Liver (tissue), 9 donors: Measurements from ENCODE around the gene SLC8A1. TPM values are rescaled to one million over a fixed set of nuclear protein-coding genes. Genes with fewer than 3 reads are reported as not detected.

ENCODE experiments used
- DNase-seq: peaks from one replicate; pipeline ENCODE4 v3.0.0-alpha.2; 2017; ENCODE audit warnings: low spot score
- H3K27ac ChIP-seq, 2 donors: one replicate each; pipeline ENCODE4 v1.7.0; 2013; ENCODE audit warnings: inconsistent platforms in 2 of 2, low read length in 2 of 2, control low read depth in 1 of 2, low read depth in 1 of 2, mild to moderate bottlenecking in 1 of 2
- H3K27me3 ChIP-seq, 4 donors: one replicate each; pipeline versions ENCODE4 v1.6.1 to v1.7.0; 2013; ENCODE audit warnings: low read length in 3 of 4, inconsistent platforms in 1 of 4, mild to moderate bottlenecking in 1 of 4, moderate library complexity in 1 of 4; ENCODE audit not compliant: control insufficient read depth in 4 of 4, insufficient read depth in 4 of 4
- H3K36me3 ChIP-seq, 4 donors: one replicate each; pipeline versions ENCODE4 v1.6.1 to v1.7.0; 2013; ENCODE audit warnings: low read length in 3 of 4, mild to moderate bottlenecking in 3 of 4, low read depth in 1 of 4, moderate library complexity in 1 of 4; ENCODE audit not compliant: control insufficient read depth in 4 of 4, insufficient read depth in 3 of 4
- H3K4me1 ChIP-seq, 4 donors: one replicate each; pipeline versions ENCODE4 v1.6.1 to v1.7.0; 2013; ENCODE audit warnings: low read length in 3 of 4, mild to moderate bottlenecking in 3 of 4, moderate library complexity in 1 of 4; ENCODE audit not compliant: control insufficient read depth in 4 of 4, insufficient read depth in 4 of 4
- H3K4me3 ChIP-seq, 3 donors: one replicate each; pipeline versions ENCODE4 v1.6.1 to v1.7.0; 2013; ENCODE audit warnings: low read length in 3 of 3, control low read depth in 1 of 3, low read depth in 1 of 3, mild to moderate bottlenecking in 1 of 3
- H3K9ac ChIP-seq, 2 donors: one replicate each; pipeline ENCODE4 v1.7.0; 2013; ENCODE audit warnings: low read length in 2 of 2, mild to moderate bottlenecking in 2 of 2, moderate library complexity in 2 of 2, control low read depth in 1 of 2, low read depth in 1 of 2
- H3K9me3 ChIP-seq, 4 donors: one replicate each; pipeline versions ENCODE4 v1.6.1 to v1.7.0; 2013; ENCODE audit warnings: low read length in 3 of 4; ENCODE audit not compliant: control insufficient read depth in 4 of 4
- EGR1 ChIP-seq, 2 donors: IDR thresholded peaks; 2 replicates each; pipeline ENCODE4 v1.6.1; 2016 to 2018; ENCODE audit warnings: antibody characterized with exemption in 2 of 2, low read depth in 2 of 2
- GABPA ChIP-seq, 2 donors: IDR thresholded peaks in 1 of 2; conservative IDR thresholded peaks in 1 of 2; 2 replicates each; pipeline ENCODE4 v1.6.1; 2016; ENCODE audit warnings: antibody characterized with exemption in 2 of 2, mild to moderate bottlenecking in 1 of 2, moderate library complexity in 1 of 2
- HNF4A ChIP-seq, 2 donors: conservative IDR thresholded peaks; 2 replicates each; pipeline ENCODE4 v1.6.1; 2016; ENCODE audit warnings: antibody characterized with exemption in 2 of 2, mild to moderate bottlenecking in 2 of 2
- HNF4G ChIP-seq: IDR thresholded peaks from 2 replicates; pipeline ENCODE4 v1.6.1; 2016; ENCODE audit warnings: antibody characterized with exemption
- JUND ChIP-seq, 2 donors: IDR thresholded peaks; 2 replicates each; pipeline ENCODE4 v1.6.1; 2016; ENCODE audit warnings: antibody characterized with exemption in 2 of 2
- MAX ChIP-seq: IDR thresholded peaks from 2 replicates; pipeline ENCODE4 v1.6.1; 2016; ENCODE audit warnings: antibody characterized with exemption
- NR2F2 ChIP-seq: IDR thresholded peaks from 2 replicates; pipeline ENCODE4 v1.6.1; 2016; ENCODE audit warnings: antibody characterized with exemption
- RAD21 ChIP-seq, 2 donors: IDR thresholded peaks; 2 replicates each; pipeline ENCODE4 v1.6.1; 2016; ENCODE audit warnings: antibody characterized with exemption in 2 of 2, mild to moderate bottlenecking in 2 of 2
- RXRA ChIP-seq, 2 donors: IDR thresholded peaks; 2 replicates each; pipeline ENCODE4 v1.6.1; 2017 to 2018; ENCODE audit warnings: antibody characterized with exemption in 2 of 2, mild to moderate bottlenecking in 1 of 2
- SP1 ChIP-seq: IDR thresholded peaks from 2 replicates; pipeline ENCODE4 v1.6.1; 2018; ENCODE audit warnings: antibody characterized with exemption, mild to moderate bottlenecking
- TAF1 ChIP-seq: conservative IDR thresholded peaks from 2 replicates; pipeline ENCODE4 v1.6.1; 2016; ENCODE audit warnings: antibody characterized with exemption, mild to moderate bottlenecking
- ZBTB33 ChIP-seq: IDR thresholded peaks from 2 replicates; pipeline ENCODE4 v1.6.1; 2016; ENCODE audit warnings: antibody characterized with exemption
- WGBS: extraction: QIAGEN DNeasy Blood & Tissue Kit; methylation state at CpG from one replicate; pipeline ENCODE4 v1.1.7; 2013; 5-methylcytosine and 5-hydroxymethylcytosine counted together
- polyA plus RNA-seq, 2 donors: library from polyadenylated mRNA; stranded (reverse) in 1 of 2; unstranded in 1 of 2; fragments of 200-250 nt in 1 of 2; fragments of >200 nt in 1 of 2; fragmentation: Nextera tagmentation in 1 of 2; extraction: Ambion mirVana in 1 of 2; gene quantifications; one replicate each; pipeline versions ENCODE4 v1.2.1 to v1.2.3, GENCODE V29; 2013 to 2015
- total RNA-seq, 2 donors: library from RNA; depleted of rRNA; stranded (reverse); fragments of >200 nt; gene quantifications; one replicate each; pipeline ENCODE4 v1.2.3, GENCODE V29; 2014
- TF ChIP-seq, protein P1 (sequence below): IDR thresholded peaks from 2 replicates; pipeline ENCODE4 v1.6.1; 2016; ENCODE audit warnings: antibody characterized with exemption
- TF ChIP-seq, protein P2 (sequence below): fragments of 150-350 bp; IDR thresholded peaks from 2 replicates; pipeline ENCODE4 v1.5.1; 2017; ENCODE audit warnings: improper control_type of control experiment, low read depth, low read length; ENCODE audit not compliant: missing input control
- TF ChIP-seq, protein P3 (sequence below): IDR thresholded peaks from 2 replicates; pipeline ENCODE4 v1.6.1; 2016; ENCODE audit warnings: antibody characterized with exemption, mild to moderate bottlenecking
- donor health status: healthy.
- donor health status: healthy.
- donor health status: healthy.
- donor health status: healthy.
- donor health status: healthy.

SLC8A1 gene
- total and polyA plus RNA-seq, 4 donors = 1.2 to 18.5 (median 8.2) TPM

DNA sequence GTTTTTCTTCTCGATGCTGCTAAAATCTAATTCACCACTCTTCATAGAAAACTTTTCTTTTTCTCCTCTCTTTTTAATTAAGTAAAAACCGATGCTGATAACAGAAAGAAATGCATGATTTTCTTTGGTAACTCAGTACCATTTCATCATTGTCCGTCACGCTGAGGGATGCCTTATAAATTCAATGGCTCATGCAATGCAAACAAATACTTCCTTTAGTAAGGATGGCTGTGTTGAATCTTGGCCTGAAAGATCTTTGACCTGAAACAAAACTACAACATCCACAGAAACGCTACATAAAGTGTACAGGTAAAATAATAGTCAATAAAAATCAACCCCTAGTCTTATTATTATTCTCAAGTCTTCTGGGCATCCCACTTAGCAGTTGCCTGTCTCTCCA is 261.4 kb downstream of the SLC8A1 start (continued):
- TF ChIP-seq GABPA (IDR thresholded peaks at IDR 0.05 in 1 of 2, conservative IDR thresholded peaks at IDR 0.05 in 1 of 2) (no peak), TAF1 (no peak), RXRA (IDR thresholded peaks at IDR 0.05) (no peak)
- TF ChIP-seq, protein P1, sequence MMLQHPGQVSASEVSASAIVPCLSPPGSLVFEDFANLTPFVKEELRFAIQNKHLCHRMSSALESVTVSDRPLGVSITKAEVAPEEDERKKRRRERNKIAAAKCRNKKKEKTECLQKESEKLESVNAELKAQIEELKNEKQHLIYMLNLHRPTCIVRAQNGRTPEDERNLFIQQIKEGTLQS = no peak

DNA sequence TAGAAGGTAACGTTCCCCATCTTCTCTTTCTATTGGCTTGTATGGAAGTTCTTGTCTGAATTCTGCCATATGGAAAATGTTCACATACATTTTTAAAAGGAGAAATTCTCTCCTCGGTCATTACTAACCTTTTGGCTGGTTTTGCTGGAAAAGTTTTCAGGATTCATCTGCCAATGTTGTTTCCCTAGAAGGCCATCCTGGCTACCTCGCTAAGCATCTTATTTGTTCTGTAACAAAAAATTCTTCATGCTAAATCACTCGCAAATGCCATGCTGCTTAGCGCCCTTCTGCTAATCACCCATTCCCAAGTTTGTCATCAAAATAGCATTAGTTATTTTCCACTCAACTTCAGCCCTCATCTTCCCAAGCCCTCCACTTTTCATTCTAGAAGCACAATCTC is 262.0 kb downstream of the SLC8A1 start:
- Histone ChIP-seq H3K27ac (no peak overlapping the region), H3K36me3 (no peaks in the 10 kb centered on the region), H3K4me1 (no peaks in the 10 kb centered on the region), H3K9ac (no peak overlapping the region), H3K9me3 (no peaks in the 10 kb centered on the region), H3K27me3 (no peaks in the 10 kb centered on the region), H3K4me3 (no peak overlapping the region)
- WGBS = 80% methylated on average over 5 of the region's 5 CpGs
- DNase-seq = no peak
- TF ChIP-seq, protein P2, sequence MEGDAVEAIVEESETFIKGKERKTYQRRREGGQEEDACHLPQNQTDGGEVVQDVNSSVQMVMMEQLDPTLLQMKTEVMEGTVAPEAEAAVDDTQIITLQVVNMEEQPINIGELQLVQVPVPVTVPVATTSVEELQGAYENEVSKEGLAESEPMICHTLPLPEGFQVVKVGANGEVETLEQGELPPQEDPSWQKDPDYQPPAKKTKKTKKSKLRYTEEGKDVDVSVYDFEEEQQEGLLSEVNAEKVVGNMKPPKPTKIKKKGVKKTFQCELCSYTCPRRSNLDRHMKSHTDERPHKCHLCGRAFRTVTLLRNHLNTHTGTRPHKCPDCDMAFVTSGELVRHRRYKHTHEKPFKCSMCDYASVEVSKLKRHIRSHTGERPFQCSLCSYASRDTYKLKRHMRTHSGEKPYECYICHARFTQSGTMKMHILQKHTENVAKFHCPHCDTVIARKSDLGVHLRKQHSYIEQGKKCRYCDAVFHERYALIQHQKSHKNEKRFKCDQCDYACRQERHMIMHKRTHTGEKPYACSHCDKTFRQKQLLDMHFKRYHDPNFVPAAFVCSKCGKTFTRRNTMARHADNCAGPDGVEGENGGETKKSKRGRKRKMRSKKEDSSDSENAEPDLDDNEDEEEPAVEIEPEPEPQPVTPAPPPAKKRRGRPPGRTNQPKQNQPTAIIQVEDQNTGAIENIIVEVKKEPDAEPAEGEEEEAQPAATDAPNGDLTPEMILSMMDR = no peak
- TF ChIP-seq HNF4A (conservative IDR thresholded peaks at IDR 0.05) (no peak), RAD21 (IDR thresholded peaks at IDR 0.05) (no peak), NR2F2 (no peak), JUND (IDR thresholded peaks at IDR 0.05) (no peak), EGR1 (IDR thresholded peaks at IDR 0.05; ENCODE audit: low read depth in 2 of 2) (no peak), SP1 (no peak)

- no peak for TF ChIP-seq HNF4A (conservative IDR thresholded peaks at IDR 0.05)
- TF ChIP-seq HNF4G = no peak
- TF ChIP-seq, protein P1 = no peak
- TF ChIP-seq MAX = no peak
- no peak for TF ChIP-seq NR2F2
- no peak for TF ChIP-seq ZBTB33
- TF ChIP-seq, protein P3, sequence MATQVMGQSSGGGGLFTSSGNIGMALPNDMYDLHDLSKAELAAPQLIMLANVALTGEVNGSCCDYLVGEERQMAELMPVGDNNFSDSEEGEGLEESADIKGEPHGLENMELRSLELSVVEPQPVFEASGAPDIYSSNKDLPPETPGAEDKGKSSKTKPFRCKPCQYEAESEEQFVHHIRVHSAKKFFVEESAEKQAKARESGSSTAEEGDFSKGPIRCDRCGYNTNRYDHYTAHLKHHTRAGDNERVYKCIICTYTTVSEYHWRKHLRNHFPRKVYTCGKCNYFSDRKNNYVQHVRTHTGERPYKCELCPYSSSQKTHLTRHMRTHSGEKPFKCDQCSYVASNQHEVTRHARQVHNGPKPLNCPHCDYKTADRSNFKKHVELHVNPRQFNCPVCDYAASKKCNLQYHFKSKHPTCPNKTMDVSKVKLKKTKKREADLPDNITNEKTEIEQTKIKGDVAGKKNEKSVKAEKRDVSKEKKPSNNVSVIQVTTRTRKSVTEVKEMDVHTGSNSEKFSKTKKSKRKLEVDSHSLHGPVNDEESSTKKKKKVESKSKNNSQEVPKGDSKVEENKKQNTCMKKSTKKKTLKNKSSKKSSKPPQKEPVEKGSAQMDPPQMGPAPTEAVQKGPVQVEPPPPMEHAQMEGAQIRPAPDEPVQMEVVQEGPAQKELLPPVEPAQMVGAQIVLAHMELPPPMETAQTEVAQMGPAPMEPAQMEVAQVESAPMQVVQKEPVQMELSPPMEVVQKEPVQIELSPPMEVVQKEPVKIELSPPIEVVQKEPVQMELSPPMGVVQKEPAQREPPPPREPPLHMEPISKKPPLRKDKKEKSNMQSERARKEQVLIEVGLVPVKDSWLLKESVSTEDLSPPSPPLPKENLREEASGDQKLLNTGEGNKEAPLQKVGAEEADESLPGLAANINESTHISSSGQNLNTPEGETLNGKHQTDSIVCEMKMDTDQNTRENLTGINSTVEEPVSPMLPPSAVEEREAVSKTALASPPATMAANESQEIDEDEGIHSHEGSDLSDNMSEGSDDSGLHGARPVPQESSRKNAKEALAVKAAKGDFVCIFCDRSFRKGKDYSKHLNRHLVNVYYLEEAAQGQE = no peak
- Histone ChIP-seq H3K27ac (no peak overlapping the region), H3K4me3 (no peak overlapping the region), H3K4me1 (no peaks in the 10 kb centered on the region), H3K9me3 (no peaks in the 10 kb centered on the region), H3K27me3 (no peaks in the 10 kb centered on the region), H3K36me3 (no peaks in the 10 kb centered on the region), H3K9ac (no peak overlapping the region)
- 67% methylated on average over 5 of the region's 5 CpGs for WGBS
- DNase-seq = no peak
Measured at GRCh38 chr2:40187054-40187453, 264.8 kb downstream of the SLC8A1 start.
